ENCODE results near the gene PLA2G1B. TPM values are rescaled to one million over a fixed set of nuclear protein-coding genes. Genes with fewer than 3 reads are reported as not detected.

PLA2G1B gene
- total RNA-seq, 2 donors from 2014 or later = not detected

DNA sequence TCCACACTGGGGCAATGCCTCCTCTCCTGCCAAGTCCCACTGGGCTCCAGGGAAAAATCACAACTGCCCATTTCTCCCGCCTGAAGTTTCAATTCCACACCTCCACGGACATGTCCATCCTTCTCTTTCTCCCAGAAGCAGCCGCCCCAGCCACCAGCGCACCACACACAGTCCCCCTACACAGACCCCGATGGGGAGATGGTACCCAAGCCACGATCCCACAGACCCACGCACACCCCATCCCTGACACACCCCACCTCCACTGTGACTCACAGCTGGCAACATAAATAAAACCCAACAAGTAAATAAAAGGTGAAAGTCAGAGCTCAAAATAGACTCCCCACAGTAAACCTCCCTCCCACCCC, 38.7 kb upstream of the PLA2G1B start:
- Mint-ChIP-seq H3K27ac (no peak overlapping the region), H3K4me1 (ENCODE audit: low read depth) (peaks cover 20% of the 10 kb centered on the region), H3K36me3 (ENCODE audit: insufficient read depth in 2 of 2) (peaks cover 1 to 4% of the 10 kb centered on the region in 2 donors), H3K4me3 (peak overlapping the region in 1 of 2 donors; percentile 14), H3K27me3 (ENCODE audit: low read depth) (peaks cover 81% of the 10 kb centered on the region), H3K9me3 (no peaks in the 10 kb centered on the region)
- DNase-seq = no peak
- no peak for ATAC-seq (replicated peaks in 1 of 2)

- H3K9me3 Mint-ChIP-seq = no peaks in the 10 kb centered on the region
- H3K27ac Mint-ChIP-seq = no peak overlapping the region
- peaks cover 20% of the 10 kb centered on the region for H3K4me1 Mint-ChIP-seq (ENCODE audit: low read depth)
- peak overlapping the region in 1 of 2 donors; percentile 14 for H3K4me3 Mint-ChIP-seq
- peaks cover 80% of the 10 kb centered on the region for H3K27me3 Mint-ChIP-seq (ENCODE audit: low read depth)
- peaks cover 1 to 4% of the 10 kb centered on the region in 2 donors for H3K36me3 Mint-ChIP-seq (ENCODE audit: insufficient read depth in 2 of 2)
- DNase-seq (no peak), ATAC-seq (replicated peaks in 1 of 2) (no peak)
These were observed 38.2 kb upstream of the PLA2G1B start for GRCh38 chr12:120365675-120366340.

- DNase-seq (no peak), ATAC-seq (replicated peaks in 1 of 2) (no peak)
- Mint-ChIP-seq H3K36me3 (ENCODE audit: insufficient read depth in 2 of 2) (peaks cover 1% of the 10 kb centered on the region in 2 donors), H3K4me1 (ENCODE audit: low read depth) (peaks cover 11% of the 10 kb centered on the region), H3K4me3 (no peak overlapping the region), H3K9me3 (no peaks in the 10 kb centered on the region), H3K27ac (no peak overlapping the region), H3K27me3 (ENCODE audit: low read depth) (peaks cover 80% of the 10 kb centered on the region)
These were observed 36.9 kb upstream of the PLA2G1B start for GRCh38 chr12:120364487-120364886.

GRCh38 chr12:120363274-120363855, 35.8 kb upstream of the PLA2G1B start:
- no peak overlapping the region for H3K27ac Mint-ChIP-seq
- H3K9me3 Mint-ChIP-seq = no peaks in the 10 kb centered on the region
- ATAC-seq (replicated peaks in 1 of 2) (no peak), DNase-seq (no peak)
- no peak overlapping the region for H3K4me3 Mint-ChIP-seq
- H3K4me1 Mint-ChIP-seq (ENCODE audit: low read depth) = peaks cover 10% of the 10 kb centered on the region
- H3K27me3 Mint-ChIP-seq (ENCODE audit: low read depth) = peaks cover 86% of the 10 kb centered on the region
- peaks cover 0 to 1% of the 10 kb centered on the region in 2 donors for H3K36me3 Mint-ChIP-seq (ENCODE audit: insufficient read depth in 2 of 2)

DNA sequence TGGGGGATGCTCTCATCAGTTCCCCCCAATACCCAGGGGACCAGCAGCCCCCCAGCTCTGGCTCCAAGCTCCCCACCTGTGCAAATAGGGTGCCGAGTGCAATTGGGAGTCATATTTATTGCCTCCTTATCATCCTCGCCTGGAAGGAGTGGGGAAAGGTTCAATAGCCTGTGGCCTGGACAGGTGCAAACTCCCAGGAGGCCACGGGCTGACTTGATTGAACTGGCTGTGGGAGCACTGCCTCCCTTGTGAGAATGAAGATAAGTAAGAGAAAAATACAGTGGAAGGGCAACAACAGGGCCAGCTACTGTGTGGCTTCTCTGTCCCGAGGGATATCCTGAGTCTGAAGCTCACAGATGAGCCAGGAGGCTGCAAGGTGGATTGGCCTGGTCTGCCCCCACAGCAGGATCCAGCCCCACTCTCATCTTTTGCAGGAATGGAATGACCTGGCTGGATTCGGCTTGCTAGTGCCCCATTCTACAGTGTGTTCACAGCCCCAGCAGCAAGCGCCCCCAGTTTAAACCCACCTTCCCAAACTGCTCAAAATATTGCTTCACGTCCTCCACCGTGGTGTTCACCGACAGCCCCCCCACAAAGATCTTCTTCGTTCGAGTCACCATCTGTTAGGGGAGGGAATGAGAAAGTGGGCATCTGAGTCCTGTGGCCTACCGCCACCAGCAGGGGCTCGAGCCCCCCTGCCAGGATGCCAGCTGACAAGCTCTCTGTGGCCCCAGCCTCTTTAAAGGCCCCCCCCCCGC, 35.1 kb upstream of the PLA2G1B start:
- H3K36me3 Mint-ChIP-seq (ENCODE audit: insufficient read depth in 2 of 2) = peaks cover 0 to under 1% of the 10 kb centered on the region in 2 donors
- DNase-seq (no peak), ATAC-seq (replicated peaks in 1 of 2) (no peak)
- H3K4me1 Mint-ChIP-seq (ENCODE audit: low read depth) = peaks cover 7% of the 10 kb centered on the region
- H3K27me3 Mint-ChIP-seq (ENCODE audit: low read depth) = peaks cover 90% of the 10 kb centered on the region
- H3K4me3 Mint-ChIP-seq = no peak overlapping the region
- H3K27ac Mint-ChIP-seq = no peak overlapping the region
- no peaks in the 10 kb centered on the region for H3K9me3 Mint-ChIP-seq

GRCh38 chr12:120361506-120362208, 34.1 kb upstream of the PLA2G1B start:
- DNase-seq (peak in 1 of 2 donors; percentile 18), ATAC-seq (replicated peaks in 1 of 2) (peak in 1 of 2 donors; percentile 36)
- Mint-ChIP-seq H3K9me3 (no peaks in the 10 kb centered on the region), H3K4me1 (ENCODE audit: low read depth) (peaks cover 2% of the 10 kb centered on the region), H3K36me3 (ENCODE audit: insufficient read depth in 2 of 2) (no peaks in the 10 kb centered on the region), H3K27me3 (ENCODE audit: low read depth) (peaks cover 83% of the 10 kb centered on the region), H3K27ac (no peak overlapping the region), H3K4me3 (peak overlapping the region in 1 of 2 donors; percentile 55)

GRCh38 chr12:120359128-120359527, 31.5 kb upstream of the PLA2G1B start:
- Mint-ChIP-seq H3K9me3 (no peaks in the 10 kb centered on the region), H3K4me3 (no peak overlapping the region), H3K36me3 (ENCODE audit: insufficient read depth in 2 of 2) (no peaks in the 10 kb centered on the region), H3K4me1 (ENCODE audit: low read depth) (peaks cover 7% of the 10 kb centered on the region), H3K27ac (no peak overlapping the region), H3K27me3 (ENCODE audit: low read depth) (peaks cover 57% of the 10 kb centered on the region)
- DNase-seq (no peak), ATAC-seq (replicated peaks in 1 of 2) (no peak)

- Mint-ChIP-seq H3K4me1 (ENCODE audit: low read depth) (peaks cover 7% of the 10 kb centered on the region), H3K9me3 (no peaks in the 10 kb centered on the region), H3K36me3 (ENCODE audit: insufficient read depth in 2 of 2) (no peaks in the 10 kb centered on the region), H3K27me3 (ENCODE audit: low read depth) (peaks cover 52% of the 10 kb centered on the region), H3K27ac (no peak overlapping the region), H3K4me3 (no peak overlapping the region)
- no peak for ATAC-seq (replicated peaks in 1 of 2)
- no peak for DNase-seq
These were observed 31.0 kb upstream of the PLA2G1B start for GRCh38 chr12:120358412-120359100.

- Mint-ChIP-seq H3K4me1 (ENCODE audit: low read depth) (peaks cover 7% of the 10 kb centered on the region), H3K27me3 (ENCODE audit: low read depth) (peaks cover 37% of the 10 kb centered on the region), H3K4me3 (no peak overlapping the region), H3K27ac (no peak overlapping the region), H3K9me3 (no peaks in the 10 kb centered on the region), H3K36me3 (ENCODE audit: insufficient read depth in 2 of 2) (no peaks in the 10 kb centered on the region)
- no peak for DNase-seq
- ATAC-seq (replicated peaks in 1 of 2) = no peak
These were observed 29.5 kb upstream of the PLA2G1B start for GRCh38 chr12:120357104-120357503.

GRCh38 chr12:120356567-120357030, 29.0 kb upstream of the PLA2G1B start:
- Mint-ChIP-seq H3K9me3 (no peaks in the 10 kb centered on the region), H3K4me1 (ENCODE audit: low read depth) (peaks cover 7% of the 10 kb centered on the region), H3K27ac (no peak overlapping the region), H3K36me3 (ENCODE audit: insufficient read depth in 2 of 2) (no peaks in the 10 kb centered on the region), H3K4me3 (no peak overlapping the region), H3K27me3 (ENCODE audit: low read depth) (peaks cover 34% of the 10 kb centered on the region)
- ATAC-seq (replicated peaks in 1 of 2) = peak; percentile 94 to 96
- DNase-seq = peak; percentile 79 to 83

DNA sequence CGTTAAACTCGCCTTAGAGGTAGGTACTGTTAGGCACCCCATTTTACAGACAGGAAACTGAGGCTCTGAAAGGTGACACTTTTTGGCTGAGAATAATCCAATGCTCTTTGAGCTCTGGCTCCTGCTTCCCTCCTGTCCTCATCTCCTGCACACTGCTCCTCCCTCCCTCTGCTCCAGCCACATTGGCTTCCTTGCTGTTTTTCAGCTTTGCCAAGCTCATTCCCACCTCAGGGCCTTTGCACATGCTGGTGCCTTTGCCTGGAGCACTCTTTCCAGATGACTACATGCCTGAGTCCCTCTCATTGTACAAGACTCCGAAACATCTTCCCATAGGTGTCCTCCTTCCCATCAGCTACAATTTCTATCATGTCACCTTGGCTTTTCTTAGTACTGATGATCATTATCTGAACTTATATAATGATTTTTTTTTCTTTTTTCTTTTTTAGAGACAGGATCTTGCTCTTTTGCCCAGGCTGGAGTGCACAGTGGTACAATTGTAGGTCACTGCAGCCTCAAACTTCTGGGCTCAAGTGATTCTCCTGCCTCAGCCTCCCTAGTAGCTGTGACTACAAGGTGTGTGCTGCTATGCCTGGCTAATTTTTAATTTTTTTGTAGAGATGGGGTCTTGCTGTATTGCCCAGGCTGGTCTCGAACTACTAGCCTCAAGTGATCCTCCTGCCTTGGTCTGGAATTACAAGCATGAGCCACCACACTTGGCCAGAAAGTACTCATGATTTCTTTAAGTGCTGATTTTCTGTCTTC, 26.2 kb upstream of the PLA2G1B start:
- ATAC-seq (replicated peaks in 1 of 2) = no peak
- Mint-ChIP-seq H3K9me3 (no peaks in the 10 kb centered on the region), H3K4me1 (ENCODE audit: low read depth) (peaks cover 7% of the 10 kb centered on the region), H3K27me3 (ENCODE audit: low read depth) (peaks cover 10% of the 10 kb centered on the region), H3K27ac (no peak overlapping the region), H3K36me3 (ENCODE audit: insufficient read depth in 2 of 2) (no peaks in the 10 kb centered on the region), H3K4me3 (no peak overlapping the region)
- no peak for DNase-seq

DNA sequence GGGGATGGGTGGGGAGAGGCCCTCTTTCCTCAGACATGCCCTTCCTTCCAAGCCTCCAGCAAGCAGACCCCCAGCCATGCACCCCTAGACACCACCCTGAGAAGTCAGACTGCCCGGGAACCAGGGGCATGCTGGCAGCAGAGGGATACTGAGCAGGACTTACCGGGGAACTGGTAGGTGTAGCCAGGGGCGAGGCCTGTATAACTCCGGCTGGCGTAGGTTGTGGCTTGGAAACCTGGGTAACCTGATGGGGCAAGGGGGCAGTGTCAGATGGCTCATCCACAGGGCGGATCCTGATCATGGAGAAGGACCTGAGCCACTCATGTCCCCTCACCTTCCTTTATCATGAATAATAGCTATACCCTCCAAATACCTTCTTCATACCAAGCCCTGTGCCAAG, 25.6 kb upstream of the PLA2G1B start:
- H3K4me1 Mint-ChIP-seq (ENCODE audit: low read depth) = peaks cover 7% of the 10 kb centered on the region
- no peak for ATAC-seq (replicated peaks in 1 of 2)
- no peaks in the 10 kb centered on the region for H3K9me3 Mint-ChIP-seq
- H3K27ac Mint-ChIP-seq = no peak overlapping the region
- no peaks in the 10 kb centered on the region for H3K36me3 Mint-ChIP-seq (ENCODE audit: insufficient read depth in 2 of 2)
- peaks cover 7% of the 10 kb centered on the region for H3K27me3 Mint-ChIP-seq (ENCODE audit: low read depth)
- no peak overlapping the region for H3K4me3 Mint-ChIP-seq
- no peak for DNase-seq
